CD4-positive, alpha-beta T cell treated with Interleukin-4 for 1 hour (primary cell): ENCODE measurements around the gene S100A4.
"Not testable (repeated sequence)": the region's sequence is repeated elsewhere in the genome, so short reads cannot be mapped to it uniquely, and the experiment has no call there.

Experiments used
- DNase-seq, 2 donors: peaks; one replicate each; pipeline ENCODE4 v3.0.0-alpha.2; 2020 to 2022

Gene S100A4

GRCh38 chr1:153532181-153532580 is 13.4 kb downstream of the S100A4 start:
- DNase-seq, result peak in 1 of 2 donors; percentile 63

GRCh38 chr1:153531638-153532037 is 14.0 kb downstream of the S100A4 start:
- no peak for DNase-seq

GRCh38 chr1:153527683-153528040 is 17.9 kb downstream of the S100A4 start:
- no peak for DNase-seq

GRCh38 chr1:153527023-153527682 is 18.5 kb downstream of the S100A4 start:
- no peak for DNase-seq

- no peak for DNase-seq
These were observed 19.5 kb downstream of the S100A4 start for GRCh38 chr1:153526132-153526543.

- DNase-seq, result no peak
These were observed 20.4 kb downstream of the S100A4 start for GRCh38 chr1:153525088-153525728.

GRCh38 chr1:153522353-153523048 is 23.1 kb downstream of the S100A4 start:
- not testable (repeated sequence) for DNase-seq

- DNase-seq, result not testable (repeated sequence)
These were observed 23.8 kb downstream of the S100A4 start for GRCh38 chr1:153521808-153522207.

GRCh38 chr1:153520818-153521476 is 24.7 kb downstream of the S100A4 start:
- DNase-seq, result no peak

GRCh38 chr1:153520137-153520691 is 25.4 kb downstream of the S100A4 start:
- not testable (repeated sequence) for DNase-seq

- no peak for DNase-seq
These were observed 26.4 kb downstream of the S100A4 start for GRCh38 chr1:153519242-153519641.

- peak in 1 of 2 donors; percentile 30 for DNase-seq
These were observed 29.9 kb downstream of the S100A4 start for GRCh38 chr1:153515504-153516394.

- no peak for DNase-seq
These were observed 31.9 kb downstream of the S100A4 start for GRCh38 chr1:153513666-153514065.

GRCh38 chr1:153513023-153513422 is 32.6 kb downstream of the S100A4 start:
- no peak for DNase-seq

- DNase-seq, result peak; percentile 79 to 80
These were observed 34.6 kb downstream of the S100A4 start for GRCh38 chr1:153510984-153511410.

GRCh38 chr1:153509729-153510354 is 35.8 kb downstream of the S100A4 start:
- DNase-seq, result peak; percentile 45 to 68

GRCh38 chr1:153509036-153509435 is 36.6 kb downstream of the S100A4 start:
- no peak for DNase-seq

GRCh38 chr1:153507926-153508583 is 37.6 kb downstream of the S100A4 start:
- DNase-seq, result no peak

GRCh38 chr1:153506831-153507413 is 38.7 kb downstream of the S100A4 start:
- no peak for DNase-seq

GRCh38 chr1:153506386-153506785 is 39.2 kb downstream of the S100A4 start:
- no peak for DNase-seq

- no peak for DNase-seq
These were observed 40.0 kb downstream of the S100A4 start for GRCh38 chr1:153505576-153505975.
